Central memory CD8-positive, alpha-beta T cell (primary cell): ENCODE measurements around the gene NSG2.

Experiments
- ATAC-seq: fragments of 150-1000 bp; cut with Tn5 transposase; replicated peaks from 2 replicates; pipeline ENCODE4 v1.10.0; 2022; ENCODE audit warnings: mild to moderate bottlenecking, moderate FRiP score, moderate number of reproducible peaks; ENCODE audit not compliant: poor library complexity, severe bottlenecking; ENCODE audit errors: extremely low read depth
- DNase-seq, 2 donors: peaks; one replicate each; pipeline ENCODE4 v3.0.0; 2021; ENCODE audit warnings: low spot score in 2 of 2
- H3K27ac Mint-ChIP-seq: one replicate; pipeline ENCODE4 v1.8.0; 2022; ENCODE audit warnings: low read depth, mild to moderate bottlenecking, moderate library complexity, mixed read lengths
- H3K27me3 Mint-ChIP-seq: one replicate; pipeline ENCODE4 v1.8.0; 2022; ENCODE audit warnings: mixed read lengths
- H3K36me3 Mint-ChIP-seq: one replicate; pipeline ENCODE4 v1.8.0; 2022; ENCODE audit warnings: mild to moderate bottlenecking, moderate library complexity, mixed read lengths; ENCODE audit not compliant: insufficient read depth
- H3K4me1 Mint-ChIP-seq: one replicate; pipeline ENCODE4 v1.8.0; 2022; ENCODE audit warnings: mixed read lengths
- H3K4me3 Mint-ChIP-seq: one replicate; pipeline ENCODE4 v1.8.0; 2022; ENCODE audit warnings: mild to moderate bottlenecking, moderate library complexity, mixed read lengths
- H3K9me3 Mint-ChIP-seq: one replicate; pipeline ENCODE4 v1.8.0; 2022; ENCODE audit warnings: mixed read lengths

NSG2 gene

DNA sequence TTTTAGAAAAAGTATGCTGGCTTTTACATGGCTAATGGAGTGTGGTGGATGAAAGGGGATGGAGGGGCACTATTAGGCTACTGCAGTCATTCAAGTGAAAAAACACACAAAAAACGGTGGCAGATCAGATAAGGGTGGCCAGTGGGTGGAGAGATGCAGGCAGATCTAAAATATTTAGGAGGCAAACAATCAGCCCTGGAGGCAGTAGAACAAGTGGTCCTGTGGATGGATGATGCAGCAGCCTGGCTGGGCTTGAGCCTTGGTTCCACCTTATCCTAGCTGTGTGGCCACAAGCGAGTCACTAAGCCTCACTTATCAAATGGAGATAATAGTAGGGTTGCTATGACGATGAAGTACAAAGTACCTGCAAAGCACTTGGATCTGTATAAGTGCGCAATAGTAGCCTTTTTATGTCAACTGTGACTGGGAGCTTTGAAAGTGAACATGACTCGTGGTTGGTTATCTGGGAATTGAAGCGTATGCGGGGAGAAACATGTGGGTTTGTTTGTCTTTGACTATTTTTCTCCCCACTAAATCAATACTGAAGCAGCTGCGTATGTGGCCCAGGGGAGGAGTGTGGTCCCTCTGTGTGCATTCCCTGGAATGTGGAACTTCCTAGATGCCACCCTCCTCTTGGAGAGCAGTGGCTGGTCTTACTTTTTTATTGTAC lies 20.2 kb downstream of the NSG2 start:
- DNase-seq (no peak), ATAC-seq (no peak)
- Mint-ChIP-seq H3K27ac (no peak overlapping the region), H3K4me1 (no peaks in the 10 kb centered on the region), H3K36me3 (no peaks in the 10 kb centered on the region), H3K4me3 (no peak overlapping the region), H3K9me3 (no peaks in the 10 kb centered on the region), H3K27me3 (peaks cover 31% of the 10 kb centered on the region)

DNA sequence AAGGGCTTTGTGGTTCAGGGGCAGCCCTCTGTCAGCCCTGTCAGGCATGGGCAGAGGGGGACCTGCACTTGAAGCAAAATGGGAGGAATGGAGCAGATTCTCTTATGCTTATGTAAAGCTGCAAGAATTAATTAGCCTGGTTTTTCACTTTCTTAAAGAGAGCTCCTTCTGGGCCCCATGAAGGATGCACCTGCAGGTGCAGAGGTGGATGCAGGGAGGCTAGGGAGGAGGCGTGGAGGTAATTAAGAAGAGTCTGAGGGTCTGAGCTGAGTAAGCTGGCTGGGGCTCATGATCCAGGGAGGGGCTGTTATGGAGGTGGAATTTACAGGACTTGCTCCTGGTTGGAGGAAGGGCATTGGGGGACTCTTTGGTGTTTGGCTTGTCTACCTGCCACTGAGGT lies 22.0 kb downstream of the NSG2 start:
- H3K27me3 Mint-ChIP-seq, result peaks cover 39% of the 10 kb centered on the region
- H3K9me3 Mint-ChIP-seq, result no peaks in the 10 kb centered on the region
- no peaks in the 10 kb centered on the region for H3K36me3 Mint-ChIP-seq
- no peak for DNase-seq
- H3K27ac Mint-ChIP-seq, result no peak overlapping the region
- no peaks in the 10 kb centered on the region for H3K4me1 Mint-ChIP-seq
- H3K4me3 Mint-ChIP-seq, result no peak overlapping the region
- ATAC-seq, result no peak

GRCh38 chr5:174071484-174071883 lies 26.0 kb downstream of the NSG2 start:
- H3K36me3 Mint-ChIP-seq, result no peaks in the 10 kb centered on the region
- H3K4me3 Mint-ChIP-seq, result no peak overlapping the region
- no peaks in the 10 kb centered on the region for H3K4me1 Mint-ChIP-seq
- H3K27ac Mint-ChIP-seq, result no peak overlapping the region
- ATAC-seq (no peak), DNase-seq (no peak)
- no peaks in the 10 kb centered on the region for H3K9me3 Mint-ChIP-seq
- H3K27me3 Mint-ChIP-seq, result peaks cover 22% of the 10 kb centered on the region

- no peak overlapping the region for H3K4me3 Mint-ChIP-seq
- DNase-seq (no peak), ATAC-seq (no peak)
- H3K27me3 Mint-ChIP-seq, result peaks cover 11% of the 10 kb centered on the region
- no peak overlapping the region for H3K27ac Mint-ChIP-seq
- no peaks in the 10 kb centered on the region for H3K9me3 Mint-ChIP-seq
- no peaks in the 10 kb centered on the region for H3K36me3 Mint-ChIP-seq
- H3K4me1 Mint-ChIP-seq, result no peaks in the 10 kb centered on the region
Measured at GRCh38 chr5:174073122-174073660, 27.7 kb downstream of the NSG2 start.

GRCh38 chr5:174074369-174074768 lies 28.9 kb downstream of the NSG2 start:
- no peak for DNase-seq
- Mint-ChIP-seq H3K27me3 (peaks cover 13% of the 10 kb centered on the region), H3K4me1 (no peaks in the 10 kb centered on the region), H3K9me3 (no peaks in the 10 kb centered on the region), H3K4me3 (no peak overlapping the region), H3K36me3 (no peaks in the 10 kb centered on the region), H3K27ac (no peak overlapping the region)
- ATAC-seq, result no peak

DNA sequence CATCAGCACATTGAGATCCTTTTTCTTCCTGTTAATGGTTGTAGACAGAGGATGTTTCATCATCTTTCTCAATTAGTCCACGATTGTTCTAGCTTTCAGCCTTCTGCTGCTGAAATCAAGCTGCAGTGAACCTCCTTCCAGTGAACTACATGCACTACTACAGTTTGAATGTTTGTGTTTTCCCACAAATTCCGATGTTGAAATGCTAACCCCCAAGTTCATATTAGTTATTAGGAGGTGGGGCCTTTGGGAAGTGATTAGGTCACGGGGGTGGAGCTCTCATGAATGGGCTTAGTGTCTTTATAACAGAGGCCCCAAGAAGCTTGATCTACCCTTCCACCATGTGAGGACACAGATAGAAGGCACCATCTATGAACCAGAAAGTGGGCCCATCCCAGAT lies 32.9 kb downstream of the NSG2 start:
- H3K9me3 Mint-ChIP-seq, result no peaks in the 10 kb centered on the region
- no peaks in the 10 kb centered on the region for H3K4me1 Mint-ChIP-seq
- no peak overlapping the region for H3K4me3 Mint-ChIP-seq
- H3K27ac Mint-ChIP-seq, result no peak overlapping the region
- H3K27me3 Mint-ChIP-seq, result peaks cover 22% of the 10 kb centered on the region
- no peaks in the 10 kb centered on the region for H3K36me3 Mint-ChIP-seq
- DNase-seq (no peak), ATAC-seq (no peak)

DNA sequence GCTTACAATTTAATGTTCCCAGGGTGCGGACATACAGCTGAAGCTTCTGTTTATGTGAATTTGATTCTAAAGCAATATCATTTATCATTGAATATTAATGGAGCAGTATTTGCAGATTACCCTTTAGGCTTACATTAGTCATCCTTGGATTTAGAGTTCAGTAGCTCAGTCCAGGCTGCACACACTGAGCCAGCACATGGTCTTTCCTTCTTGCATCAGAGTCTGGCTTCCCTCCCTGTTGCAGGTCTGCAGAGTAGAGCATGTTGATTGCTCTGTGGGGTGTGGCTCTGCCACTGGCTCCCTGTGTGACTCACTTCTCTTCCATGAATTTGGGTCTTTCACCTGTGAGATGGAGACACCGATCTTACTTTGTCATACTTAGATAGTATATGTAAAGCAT lies 36.8 kb downstream of the NSG2 start:
- Mint-ChIP-seq H3K9me3 (no peaks in the 10 kb centered on the region), H3K4me1 (no peaks in the 10 kb centered on the region), H3K4me3 (no peak overlapping the region), H3K36me3 (no peaks in the 10 kb centered on the region), H3K27ac (no peak overlapping the region), H3K27me3 (peaks cover 23% of the 10 kb centered on the region)
- ATAC-seq (no peak), DNase-seq (no peak)

- Mint-ChIP-seq H3K36me3 (no peaks in the 10 kb centered on the region), H3K4me3 (no peak overlapping the region), H3K27ac (no peak overlapping the region), H3K9me3 (no peaks in the 10 kb centered on the region), H3K4me1 (no peaks in the 10 kb centered on the region), H3K27me3 (peaks cover 23% of the 10 kb centered on the region)
- ATAC-seq, result no peak
- DNase-seq, result no peak
Measured at GRCh38 chr5:174083056-174083827, 37.7 kb downstream of the NSG2 start.

- Mint-ChIP-seq H3K9me3 (no peaks in the 10 kb centered on the region), H3K27me3 (peaks cover 23% of the 10 kb centered on the region), H3K27ac (no peak overlapping the region), H3K36me3 (no peaks in the 10 kb centered on the region), H3K4me1 (no peaks in the 10 kb centered on the region), H3K4me3 (no peak overlapping the region)
- ATAC-seq (no peak), DNase-seq (no peak)
Measured at GRCh38 chr5:174084691-174085154, 39.2 kb downstream of the NSG2 start.

DNA sequence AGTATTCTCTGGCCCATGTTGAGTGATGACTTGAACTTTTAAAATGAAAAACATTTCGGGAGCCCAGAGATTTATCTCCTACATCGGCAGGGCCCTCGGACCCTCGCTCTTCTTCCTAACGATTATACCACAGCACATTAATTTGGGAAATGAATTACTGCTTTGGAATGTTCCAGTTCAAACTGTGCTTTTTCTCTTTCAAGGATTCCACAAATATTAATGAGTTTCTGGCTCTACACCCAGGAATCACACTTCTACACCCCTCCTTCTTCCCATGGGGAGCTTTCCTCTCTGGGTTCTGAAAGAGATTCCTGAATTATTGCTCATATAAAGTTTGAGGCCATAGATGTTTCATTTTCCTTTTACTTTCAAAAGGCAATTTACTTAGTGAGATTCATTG lies 41.2 kb downstream of the NSG2 start:
- H3K27ac Mint-ChIP-seq, result no peak overlapping the region
- ATAC-seq (no peak), DNase-seq (no peak)
- peaks cover 38% of the 10 kb centered on the region for H3K27me3 Mint-ChIP-seq
- H3K4me3 Mint-ChIP-seq, result no peak overlapping the region
- H3K9me3 Mint-ChIP-seq, result no peaks in the 10 kb centered on the region
- H3K36me3 Mint-ChIP-seq, result no peaks in the 10 kb centered on the region
- no peaks in the 10 kb centered on the region for H3K4me1 Mint-ChIP-seq

DNA sequence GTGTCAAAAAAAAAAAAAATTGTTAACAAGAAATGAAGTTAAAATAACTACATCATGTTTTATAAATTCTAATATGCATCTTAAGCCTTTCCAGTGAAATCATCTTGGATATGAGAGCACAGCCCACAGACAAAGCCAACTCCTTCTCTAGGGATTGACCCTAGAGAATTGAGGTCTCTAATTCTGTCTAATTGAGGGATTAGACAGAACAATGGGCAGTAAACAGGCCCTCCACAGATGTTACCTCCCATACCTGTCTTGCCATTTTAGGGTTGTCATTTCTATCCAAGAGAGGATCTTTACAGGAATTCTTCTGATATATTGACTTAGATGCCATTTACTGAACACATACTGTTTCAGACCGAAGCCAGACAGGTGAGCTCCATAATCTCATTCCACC lies 42.3 kb downstream of the NSG2 start:
- H3K27me3 Mint-ChIP-seq, result peaks cover 41% of the 10 kb centered on the region
- DNase-seq, result no peak
- no peaks in the 10 kb centered on the region for H3K4me1 Mint-ChIP-seq
- no peaks in the 10 kb centered on the region for H3K9me3 Mint-ChIP-seq
- H3K4me3 Mint-ChIP-seq, result no peak overlapping the region
- H3K27ac Mint-ChIP-seq, result no peak overlapping the region
- H3K36me3 Mint-ChIP-seq, result no peaks in the 10 kb centered on the region
- no peak for ATAC-seq

DNA sequence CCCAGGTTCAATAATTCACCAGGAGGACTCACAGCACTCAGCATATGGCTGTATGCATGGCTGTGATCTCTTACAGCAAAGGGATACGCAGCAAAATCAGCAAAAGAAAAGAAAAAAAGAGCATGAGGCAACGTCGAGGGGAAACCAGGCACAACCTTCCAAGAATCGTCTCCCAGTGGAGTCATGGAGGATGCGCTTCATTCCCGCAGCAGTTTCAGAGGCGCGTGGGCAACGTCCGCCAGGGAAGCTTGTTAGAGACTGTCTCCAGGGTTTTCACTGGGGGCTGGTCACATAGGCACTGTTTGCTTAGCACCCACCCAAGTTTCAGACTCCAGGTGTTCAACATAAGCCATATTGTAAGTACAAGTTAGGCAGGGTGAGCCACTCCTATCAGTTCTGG lies 44.6 kb downstream of the NSG2 start:
- no peak overlapping the region for H3K4me3 Mint-ChIP-seq
- H3K27ac Mint-ChIP-seq, result no peak overlapping the region
- H3K27me3 Mint-ChIP-seq, result peaks cover 34% of the 10 kb centered on the region
- DNase-seq (no peak), ATAC-seq (no peak)
- no peaks in the 10 kb centered on the region for H3K9me3 Mint-ChIP-seq
- no peaks in the 10 kb centered on the region for H3K4me1 Mint-ChIP-seq
- H3K36me3 Mint-ChIP-seq, result no peaks in the 10 kb centered on the region

GRCh38 chr5:174093123-174093522 lies 47.6 kb downstream of the NSG2 start:
- peaks cover 34% of the 10 kb centered on the region for H3K27me3 Mint-ChIP-seq
- ATAC-seq (no peak), DNase-seq (no peak)
- no peak overlapping the region for H3K4me3 Mint-ChIP-seq
- H3K4me1 Mint-ChIP-seq, result no peaks in the 10 kb centered on the region
- no peaks in the 10 kb centered on the region for H3K36me3 Mint-ChIP-seq
- no peak overlapping the region for H3K27ac Mint-ChIP-seq
- H3K9me3 Mint-ChIP-seq, result no peaks in the 10 kb centered on the region
